PC-3 (cell line): ENCODE results near the gene ADCY2.

ENCODE experiments used
- EZH2 ChIP-seq: fragments of 300-600 bp; sonication (generic); IDR thresholded peaks from one replicate; pipeline ENCODE4 v1.6.1; 2017; ENCODE audit warnings: antibody characterized with exemption, mild to moderate bottlenecking, low read length; ENCODE audit not compliant: unreplicated experiment
- TF ChIP-seq, protein P1 (sequence below): fragments of 300-600 bp; sonication (generic); conservative IDR thresholded peaks from 2 replicates; pipeline ENCODE4 v1.5.1; 2017; ENCODE audit warnings: antibody characterized with exemption, low read depth, mild to moderate bottlenecking, low read length

- TF ChIP-seq, protein P1, sequence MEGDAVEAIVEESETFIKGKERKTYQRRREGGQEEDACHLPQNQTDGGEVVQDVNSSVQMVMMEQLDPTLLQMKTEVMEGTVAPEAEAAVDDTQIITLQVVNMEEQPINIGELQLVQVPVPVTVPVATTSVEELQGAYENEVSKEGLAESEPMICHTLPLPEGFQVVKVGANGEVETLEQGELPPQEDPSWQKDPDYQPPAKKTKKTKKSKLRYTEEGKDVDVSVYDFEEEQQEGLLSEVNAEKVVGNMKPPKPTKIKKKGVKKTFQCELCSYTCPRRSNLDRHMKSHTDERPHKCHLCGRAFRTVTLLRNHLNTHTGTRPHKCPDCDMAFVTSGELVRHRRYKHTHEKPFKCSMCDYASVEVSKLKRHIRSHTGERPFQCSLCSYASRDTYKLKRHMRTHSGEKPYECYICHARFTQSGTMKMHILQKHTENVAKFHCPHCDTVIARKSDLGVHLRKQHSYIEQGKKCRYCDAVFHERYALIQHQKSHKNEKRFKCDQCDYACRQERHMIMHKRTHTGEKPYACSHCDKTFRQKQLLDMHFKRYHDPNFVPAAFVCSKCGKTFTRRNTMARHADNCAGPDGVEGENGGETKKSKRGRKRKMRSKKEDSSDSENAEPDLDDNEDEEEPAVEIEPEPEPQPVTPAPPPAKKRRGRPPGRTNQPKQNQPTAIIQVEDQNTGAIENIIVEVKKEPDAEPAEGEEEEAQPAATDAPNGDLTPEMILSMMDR, result no peak
- TF ChIP-seq EZH2, result no peak
These were observed 462.1 kb downstream of the ADCY2 start for GRCh38 chr5:7857926-7858632.
